ENCODE data around the gene ACD.

GRCh38 chr16:67660564-67661028, 536 bp upstream of the ACD start, which contains the start of gene PARD6A:
- no peak for TF ChIP-seq CTCF (IDR thresholded peaks at IDR 0.05; ENCODE audit: borderline replicate concordance, extremely low read depth, low read length, poor library complexity, severe bottlenecking)
- no peak for TF ChIP-seq EZH2 (IDR thresholded peaks at IDR 0.05; ENCODE audit: borderline replicate concordance, low read depth, low read length, severe bottlenecking)
